Esophagus squamous epithelium (tissue), 5 donors: ENCODE data around the gene KNSTRN. TPM values are rescaled to one million over a fixed set of nuclear protein-coding genes. Genes with fewer than 3 reads are reported as not detected.

ENCODE experiments used
- DNase-seq: peaks from one replicate; lab custom pipeline; 2025; lab: John Stamatoyannopoulos, UW
- H3K27ac ChIP-seq, 4 donors: fragments of 200-600 bp; sonication (generic); one replicate each; pipeline ENCODE4 v1.5.1; 2016 to 2019; ENCODE audit warnings: mild to moderate bottlenecking in 1 of 4
- H3K27me3 ChIP-seq, 4 donors: fragments of 200-600 bp; sonication (generic); 1 replicate in 3 of 4; 2 replicates in 1 of 4; pipeline versions ENCODE4 v1.5.1 to v1.6.0; 2017 to 2021; ENCODE audit warnings: antibody characterized with exemption in 1 of 4
- H3K36me3 ChIP-seq, 3 donors: fragments of 200-600 bp; sonication (generic); one replicate each; pipeline ENCODE4 v1.5.1; 2016 to 2019
- H3K4me1 ChIP-seq, 3 donors: fragments of 200-600 bp; sonication (generic); one replicate each; pipeline ENCODE4 v1.5.1; 2017 to 2019
- H3K4me3 ChIP-seq, 4 donors: fragments of 200-600 bp; sonication (generic); 1 replicate in 3 of 4; 2 replicates in 1 of 4; pipeline ENCODE4 v1.5.1; 2016 to 2019; ENCODE audit warnings: mild to moderate bottlenecking in 2 of 4, moderate library complexity in 1 of 4
- H3K9me3 ChIP-seq, 3 donors: fragments of 200-600 bp; sonication (generic); one replicate each; pipeline ENCODE4 v1.5.1; 2016 to 2019
- POLR2A ChIP-seq, 4 donors: fragments of 450-650 bp; IDR thresholded peaks; one replicate each; pipeline ENCODE4 v1.6.1; 2017; ENCODE audit warnings: antibody characterized with exemption in 4 of 4, mild to moderate bottlenecking in 4 of 4, moderate library complexity in 3 of 4
- WGBS, 2 donors: methylation state at CpG; one replicate each; pipeline ENCODE4 v1.1.5; 2018; 5-methylcytosine and 5-hydroxymethylcytosine counted together
- intact Hi-C: fragments of 100-400 bp; cut with DNase I; formaldehyde crosslinking; loops from one replicate; pipeline ENCODE4 v1.15.0; 2022
- total RNA-seq, 4 donors: library from RNA; depleted of rRNA; stranded (reverse); fragments of >200 nt; gene quantifications; one replicate each; pipeline ENCODE4 v1.1.0, GENCODE V29; 2016
- TF ChIP-seq, protein P1 (sequence below), 6 experiments: fragments of 450-650 bp in 4 of 6; fragments of 200-600 bp in 2 of 6; sonication (generic) in 2 of 6; IDR thresholded peaks; one replicate each; pipeline ENCODE4 v1.5.1; 2016 to 2019; ENCODE audit warnings: antibody characterized with exemption in 6 of 6, mild to moderate bottlenecking in 4 of 6, moderate library complexity in 4 of 6
- donor health status: DM: yes; HTN: yes; CAD: no.

The KNSTRN gene
- total RNA-seq, 4 donors from 2014 or later = 11.3 to 22.0 (median 17.3) TPM

DNA sequence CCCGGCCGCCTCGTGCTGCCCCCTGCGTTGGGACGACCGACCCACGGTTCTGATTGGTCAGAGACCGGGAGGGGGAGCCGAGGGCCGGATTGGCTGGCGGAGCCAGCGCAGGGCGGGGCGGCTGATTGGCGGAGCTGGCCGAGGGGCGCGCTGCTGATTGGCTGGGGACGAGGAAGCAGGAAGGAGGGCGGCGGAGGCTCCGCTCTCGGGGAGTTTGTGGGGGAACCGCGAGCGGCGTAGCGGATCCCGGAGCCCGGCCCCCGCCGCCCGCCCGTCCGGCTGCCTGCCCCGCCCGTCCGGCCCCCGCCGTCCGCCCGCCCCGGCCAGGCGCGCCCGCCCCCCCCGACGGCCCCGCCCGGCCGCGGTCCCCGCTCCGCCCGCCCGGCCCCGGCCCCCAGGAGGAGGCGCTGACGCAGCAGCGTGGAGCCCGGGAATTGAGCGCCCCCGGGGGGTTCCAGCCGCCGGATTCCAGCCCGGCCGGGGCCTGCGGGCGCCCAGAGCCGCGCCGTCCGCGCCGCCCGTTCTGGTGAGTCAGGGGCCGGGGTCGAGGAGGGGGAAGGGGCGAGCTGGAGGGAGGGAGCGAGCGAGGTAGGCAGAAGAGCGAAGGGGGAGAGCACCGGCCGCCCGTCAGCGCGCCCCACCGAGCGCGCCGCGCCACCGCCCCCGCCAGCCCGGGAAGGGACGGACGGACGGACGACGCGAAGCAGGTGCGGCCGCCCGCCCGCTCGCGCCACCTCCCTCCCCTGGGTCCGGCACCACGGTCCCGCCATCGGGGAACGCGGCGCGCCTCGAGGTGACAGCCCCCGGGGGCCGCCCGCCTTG, 58.4 kb downstream of the KNSTRN start, which contains the start of gene BAHD1:
Gene BAHD1 (plus strand): TSS at position 211 of the 822 bp plus-strand sequence. CDS start 17,512 bp downstream, outside the sequence.
- Histone ChIP-seq H3K27ac (peak within 1 kb of the TSS; percentile 74 to 88 (median 82)), H3K27me3 (peaks cover 0 to 39% (median 5%) of the 10 kb centered on the region in 4 donors), H3K36me3 (no peaks in the 10 kb centered on the region), H3K9me3 (no peaks in the 10 kb centered on the region), H3K4me1 (peaks cover 24 to 88% (median 42%) of the 10 kb centered on the region in 3 donors), H3K4me3 (peak within 1 kb of the TSS; percentile 74 to 96 (median 94))
- 0% methylated on average over 9 of the region's 119 CpGs; no CpG with 5 or more reads in 1 of the 2 donors for whole genome bisulfite sequencing, 2 donors
- intact Hi-C loops = no loop called here
- DNase-seq = peak; percentile 75
- TF ChIP-seq POLR2A (IDR thresholded peaks at IDR 0.05) = peak in 1 of 4 donors; percentile 45
- TF ChIP-seq, protein P1, sequence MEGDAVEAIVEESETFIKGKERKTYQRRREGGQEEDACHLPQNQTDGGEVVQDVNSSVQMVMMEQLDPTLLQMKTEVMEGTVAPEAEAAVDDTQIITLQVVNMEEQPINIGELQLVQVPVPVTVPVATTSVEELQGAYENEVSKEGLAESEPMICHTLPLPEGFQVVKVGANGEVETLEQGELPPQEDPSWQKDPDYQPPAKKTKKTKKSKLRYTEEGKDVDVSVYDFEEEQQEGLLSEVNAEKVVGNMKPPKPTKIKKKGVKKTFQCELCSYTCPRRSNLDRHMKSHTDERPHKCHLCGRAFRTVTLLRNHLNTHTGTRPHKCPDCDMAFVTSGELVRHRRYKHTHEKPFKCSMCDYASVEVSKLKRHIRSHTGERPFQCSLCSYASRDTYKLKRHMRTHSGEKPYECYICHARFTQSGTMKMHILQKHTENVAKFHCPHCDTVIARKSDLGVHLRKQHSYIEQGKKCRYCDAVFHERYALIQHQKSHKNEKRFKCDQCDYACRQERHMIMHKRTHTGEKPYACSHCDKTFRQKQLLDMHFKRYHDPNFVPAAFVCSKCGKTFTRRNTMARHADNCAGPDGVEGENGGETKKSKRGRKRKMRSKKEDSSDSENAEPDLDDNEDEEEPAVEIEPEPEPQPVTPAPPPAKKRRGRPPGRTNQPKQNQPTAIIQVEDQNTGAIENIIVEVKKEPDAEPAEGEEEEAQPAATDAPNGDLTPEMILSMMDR (IDR thresholded peaks at IDR 0.05) = peak in 2 of 6 experiments; percentile 3 to 4

DNA sequence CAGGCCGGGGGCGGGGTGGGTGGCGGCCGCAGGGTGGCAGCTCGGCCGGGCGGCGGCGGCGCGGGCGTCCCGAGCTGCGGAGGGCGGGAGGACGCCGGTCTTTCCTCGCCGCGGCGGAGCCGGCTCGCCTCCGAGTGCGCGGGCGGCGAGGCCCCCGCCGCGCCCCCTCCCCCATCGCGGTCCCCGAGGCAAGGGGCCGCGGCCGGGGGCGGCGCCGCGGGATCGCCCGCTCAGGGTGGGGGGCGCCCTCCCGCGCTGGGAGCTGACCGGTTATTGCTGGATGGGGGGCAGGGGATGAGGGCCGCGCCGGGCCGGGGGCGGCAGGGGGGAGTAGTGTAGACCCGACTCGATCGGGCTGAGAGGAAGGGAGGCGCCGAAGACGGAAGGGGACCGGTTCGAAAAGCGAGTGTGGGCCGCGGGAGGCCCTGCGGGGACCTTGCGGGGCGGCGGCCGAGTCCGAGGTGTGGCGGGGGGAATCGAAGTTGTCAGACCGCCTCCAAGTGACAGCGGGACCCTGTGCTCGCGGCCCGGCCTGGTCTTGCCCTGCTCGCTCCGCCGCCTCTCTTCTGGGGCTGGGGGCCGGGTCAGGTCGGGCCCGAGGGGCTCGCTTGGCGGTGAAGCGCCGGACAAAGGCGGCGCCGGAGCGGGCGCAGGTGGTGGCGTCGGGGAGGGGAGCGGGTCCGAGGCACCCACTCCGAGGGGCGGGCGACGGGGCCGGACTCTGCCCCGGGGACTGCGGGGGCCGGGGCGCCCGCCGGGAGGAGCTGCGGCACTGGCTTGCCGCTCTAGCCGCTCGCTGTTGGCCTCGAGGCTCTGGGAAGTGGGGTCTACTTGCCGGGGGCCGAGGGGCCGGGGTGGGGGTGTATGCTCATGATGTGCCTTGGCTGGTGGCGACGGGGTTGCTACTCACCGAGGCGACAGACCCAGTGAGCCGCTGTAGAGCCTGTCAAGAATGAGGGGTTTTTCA, 59.3 kb downstream of the KNSTRN start:
- H3K4me3 ChIP-seq = peak overlapping the region; percentile 74 to 96 (median 94)
- H3K4me1 ChIP-seq = peaks cover 15 to 84% (median 35%) of the 10 kb centered on the region in 3 donors
- intact Hi-C loops = no loop called here
- WGBS, 2 donors = 0 to 2% methylated on average over 19 to 21 of the region's 119 CpGs
- TF ChIP-seq, protein P1 (IDR thresholded peaks at IDR 0.05) = peak in 1 of 6 experiments; percentile 9
- no peak for TF ChIP-seq POLR2A (IDR thresholded peaks at IDR 0.05)
- peak overlapping the region; percentile 53 to 88 (median 82) for H3K27ac ChIP-seq
- no peaks in the 10 kb centered on the region for H3K36me3 ChIP-seq
- H3K9me3 ChIP-seq = no peaks in the 10 kb centered on the region
- no peak for DNase-seq
- H3K27me3 ChIP-seq = peaks cover 0 to 30% (median 4%) of the 10 kb centered on the region in 4 donors

DNA sequence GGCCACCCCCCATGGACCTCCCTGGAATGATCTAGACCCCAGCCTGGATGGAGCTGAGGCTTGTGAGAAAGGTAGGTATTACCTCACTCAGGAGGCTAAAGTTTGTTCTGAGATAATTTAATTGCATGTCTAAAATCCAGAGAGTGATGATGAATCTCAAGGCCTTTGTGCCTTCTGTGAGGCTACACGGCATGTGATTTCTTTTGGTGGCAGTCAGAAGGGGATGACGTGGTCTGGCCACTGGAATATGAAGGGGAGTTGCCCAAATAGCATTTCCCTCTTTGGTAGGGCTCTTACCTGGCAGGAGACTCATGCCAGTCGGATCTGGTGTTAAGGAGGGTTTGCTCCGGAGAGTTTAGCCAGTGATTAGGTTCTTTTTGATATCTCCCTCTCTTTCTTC, 60.7 kb downstream of the KNSTRN start:
- Histone ChIP-seq H3K9me3 (no peaks in the 10 kb centered on the region), H3K4me3 (no peak overlapping the region), H3K36me3 (no peaks in the 10 kb centered on the region), H3K27ac (no peak overlapping the region), H3K27me3 (peaks cover 0 to 16% (median 0%) of the 10 kb centered on the region in 4 donors), H3K4me1 (peaks cover 13 to 70% (median 32%) of the 10 kb centered on the region in 3 donors)
- TF ChIP-seq, protein P1 (IDR thresholded peaks at IDR 0.05) = no peak
- TF ChIP-seq POLR2A (IDR thresholded peaks at IDR 0.05) = no peak
- 83 to 84% methylated on average over 4 of the region's 4 CpGs for WGBS, 2 donors
- no peak for DNase-seq
- intact Hi-C loops = no loop called here

DNA sequence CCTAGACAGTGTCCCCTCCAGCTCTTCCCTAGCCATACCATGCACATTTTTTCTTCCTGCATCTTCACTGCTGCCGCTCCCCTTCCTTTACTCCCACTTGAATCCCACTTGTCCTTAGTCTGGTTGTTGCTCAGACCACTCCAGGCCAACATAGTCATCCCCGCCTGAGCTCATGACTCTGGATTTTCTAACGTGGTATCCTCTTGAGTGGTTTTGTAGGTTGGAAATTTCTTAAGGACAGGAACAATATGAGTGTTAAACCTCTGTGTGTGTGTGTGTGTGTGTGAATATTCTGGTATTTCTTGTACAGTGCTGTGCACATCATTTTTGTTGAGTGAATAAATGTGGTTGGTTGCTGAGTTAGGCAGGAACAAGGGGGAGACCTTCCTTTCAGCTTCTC, 61.3 kb downstream of the KNSTRN start:
- TF ChIP-seq POLR2A (IDR thresholded peaks at IDR 0.05) = no peak
- TF ChIP-seq, protein P1 (IDR thresholded peaks at IDR 0.05) = no peak
- Histone ChIP-seq H3K9me3 (no peaks in the 10 kb centered on the region), H3K27ac (no peak overlapping the region), H3K4me3 (no peak overlapping the region), H3K27me3 (peaks cover 0 to 10% (median 0%) of the 10 kb centered on the region in 4 donors), H3K36me3 (no peaks in the 10 kb centered on the region), H3K4me1 (peaks cover 13 to 66% (median 32%) of the 10 kb centered on the region in 3 donors)
- 75 to 80% methylated on average over 3 of the region's 3 CpGs for WGBS, 2 donors
- intact Hi-C loops = no loop called here
- no peak for DNase-seq

Other genes with a start within 250 kb of the KNSTRN start
- 10 to 100 TPM in 1 of 4 donors, 1 to 10 TPM in 3; 4.1 to 22.3 (median 7.4) TPM for gene BUB1B, start 221.7 kb upstream of the KNSTRN start, total RNA-seq
- gene PAK6, start 143.7 kb upstream of the KNSTRN start, total RNA-seq = 10 to 100 TPM; 31.5 to 53.5 (median 37.2) TPM
- not detected for gene ANKRD63, start 99.7 kb upstream of the KNSTRN start, total RNA-seq
- gene PLCB2, start 74.8 kb upstream of the KNSTRN start, total RNA-seq = 10 to 100 TPM in 3 of 4 donors, 1 to 10 TPM in 1; 6.1 to 15.9 (median 10.4) TPM
- 10 to 100 TPM in 1 of 4 donors, 1 to 10 TPM in 3; 4.7 to 10.1 (median 8.1) TPM for gene INAFM2, start 59.0 kb upstream of the KNSTRN start, total RNA-seq
- gene CCDC9B, start 41.8 kb upstream of the KNSTRN start, total RNA-seq = 10 to 100 TPM in 3 of 4 donors, 1 to 10 TPM in 1; 5.4 to 34.4 (median 15.0) TPM
- gene PHGR1, start 31.7 kb upstream of the KNSTRN start, total RNA-seq = not detected
- gene DISP2, start 24.5 kb upstream of the KNSTRN start, total RNA-seq = under 1 TPM in 2 of 4 donors, not detected in 2; under 0.01 TPM
- gene IVD, start 23.1 kb downstream of the KNSTRN start, total RNA-seq = 10 to 100 TPM; 10.7 to 42.2 (median 15.4) TPM
- gene BAHD1, start 58.2 kb downstream of the KNSTRN start, total RNA-seq = 10 to 100 TPM in 2 of 4 donors, 1 to 10 TPM in 2; 6.0 to 13.1 (median 9.8) TPM
- 1 to 10 TPM; 2.9 to 7.4 (median 5.2) TPM for gene CHST14, start 88.3 kb downstream of the KNSTRN start, total RNA-seq
- gene CCDC32, start 182.3 kb downstream of the KNSTRN start, total RNA-seq = 10 to 100 TPM in 2 of 4 donors, 1 to 10 TPM in 2; 7.3 to 27.9 (median 15.8) TPM
- gene RPUSD2, start 186.6 kb downstream of the KNSTRN start, total RNA-seq = 10 to 100 TPM in 1 of 4 donors, 1 to 10 TPM in 3; 4.3 to 10.3 (median 6.7) TPM
- 10 to 100 TPM in 2 of 4 donors, 1 to 10 TPM in 2; 2.9 to 17.8 (median 11.0) TPM for gene KNL1, start 211.5 kb downstream of the KNSTRN start, total RNA-seq